Activated CD8-positive, alpha-beta memory T cell treated with anti-CD3 and anti-CD28 coated beads, Interleukin-2, amount 50 U/mL, for 1 hour (primary cell): ENCODE measurements around the gene PTPRC.

Experiments used
- DNase-seq: peaks from one replicate; pipeline ENCODE4 v3.0.0-alpha.2; 2020; ENCODE audit errors: extremely low read depth

The PTPRC gene

GRCh38 chr1:198647055-198647454 is 8.2 kb downstream of the PTPRC start:
- no peak for DNase-seq

GRCh38 chr1:198648592-198648991 is 9.8 kb downstream of the PTPRC start:
- no peak for DNase-seq

GRCh38 chr1:198649232-198649967 is 10.6 kb downstream of the PTPRC start:
- no peak for DNase-seq

- no peak for DNase-seq
Measured at GRCh38 chr1:198649968-198650338, 11.1 kb downstream of the PTPRC start.

GRCh38 chr1:198650506-198650905 is 11.7 kb downstream of the PTPRC start:
- no peak for DNase-seq

GRCh38 chr1:198651650-198652400 is 13.0 kb downstream of the PTPRC start:
- no peak for DNase-seq

- no peak for DNase-seq
Measured at GRCh38 chr1:198653808-198654413, 15.1 kb downstream of the PTPRC start.

- DNase-seq = no peak
Measured at GRCh38 chr1:198655459-198656121, 16.8 kb downstream of the PTPRC start.

GRCh38 chr1:198656500-198656932 is 17.7 kb downstream of the PTPRC start:
- DNase-seq = peak; percentile 91

GRCh38 chr1:198657550-198658064 is 18.8 kb downstream of the PTPRC start:
- DNase-seq = no peak

- DNase-seq = no peak
Measured at GRCh38 chr1:198660341-198661261, 21.8 kb downstream of the PTPRC start.

- no peak for DNase-seq
Measured at GRCh38 chr1:198662821-198663220, 24.0 kb downstream of the PTPRC start.

GRCh38 chr1:198664068-198664788 is 25.4 kb downstream of the PTPRC start:
- DNase-seq = no peak

- no peak for DNase-seq
Measured at GRCh38 chr1:198667186-198667585, 28.3 kb downstream of the PTPRC start.

- DNase-seq = no peak
Measured at GRCh38 chr1:198667807-198668206, 29.0 kb downstream of the PTPRC start.

- no peak for DNase-seq
Measured at GRCh38 chr1:198669023-198669698, 30.3 kb downstream of the PTPRC start.

- DNase-seq = no peak
Measured at GRCh38 chr1:198669771-198670170, 30.9 kb downstream of the PTPRC start.

- no peak for DNase-seq
Measured at GRCh38 chr1:198671136-198671535, 32.3 kb downstream of the PTPRC start.

- no peak for DNase-seq
Measured at GRCh38 chr1:198672124-198672523, 33.3 kb downstream of the PTPRC start.

GRCh38 chr1:198674009-198674408 is 35.2 kb downstream of the PTPRC start:
- no peak for DNase-seq
